ENCODE measurements around the gene PRRX2.
"Not testable (repeated sequence)": the region's sequence is repeated elsewhere in the genome, so short reads cannot be mapped to it uniquely, and the experiment has no call there.

GRCh38 chr9:129636343-129636742 lies 29.1 kb upstream of the PRRX2 start:
- not testable (repeated sequence) for TF ChIP-seq SUZ12 (IDR thresholded peaks at IDR 0.05); TARDBP (IDR thresholded peaks at IDR 0.05); HDGF (IDR thresholded peaks at IDR 0.05; ENCODE audit: borderline replicate concordance); BHLHE40 (IDR thresholded peaks at IDR 0.05; ENCODE audit: borderline replicate concordance)
